Mucosa of descending colon (tissue), 3 donors: ENCODE measurements around the gene CDK5RAP1. TPM values are rescaled to one million over a fixed set of nuclear protein-coding genes. Genes with fewer than 3 reads are reported as not detected.
"Not testable (repeated sequence)": the region's sequence is repeated elsewhere in the genome, so short reads cannot be mapped to it uniquely, and the experiment has no call there.

Experiments
- ATAC-seq: fragments of 200-7000 bp; cut with Tn5 transposase; one replicate; pipeline ENCODE4 v1.9.1; 2020; ENCODE audit warnings: mild to moderate bottlenecking, moderate library complexity
- DNase-seq, 3 donors: peaks; one replicate each; pipeline ENCODE4 v3.0.0-alpha.2; 2020
- H3K36me3 ChIP-seq: fragments of 200-600 bp; one replicate; pipeline ENCODE4 v1.8.0; 2021; ENCODE audit warnings: low read depth, mild to moderate bottlenecking
- H3K4me1 ChIP-seq: fragments of 200-600 bp; one replicate; pipeline ENCODE4 v1.8.0; 2021; ENCODE audit warnings: low read depth, mild to moderate bottlenecking
- H3K4me3 ChIP-seq: fragments of 200-600 bp; one replicate; pipeline ENCODE4 v1.8.0; 2021; ENCODE audit warnings: mild to moderate bottlenecking
- H3K9me3 ChIP-seq: fragments of 200-600 bp; one replicate; pipeline ENCODE4 v1.8.0; 2021; ENCODE audit warnings: mild to moderate bottlenecking
- CTCF ChIP-seq: fragments of 200-600 bp; IDR thresholded peaks from one replicate; pipeline ENCODE4 v1.8.0; 2022; ENCODE audit warnings: antibody characterized with exemption, mild to moderate bottlenecking
- intact Hi-C, 2 donors: fragments of 100-400 bp; cut with DNase I in 1 of 2; cut with micrococcal nuclease in 1 of 2; formaldehyde crosslinking; loops; one replicate each; pipeline versions ENCODE4 v1.11.0 to v1.11.1; 2022; cut with DNase I, micrococcal nuclease
- total RNA-seq, 3 donors: library from RNA; stranded (reverse); fragmentation: NEBNext Ultra II Directional in 2 of 3; extraction: Animal tissue kit (Norgen Biotek cat#: 25700) in 2 of 3; gene quantifications; one replicate each; pipeline versions ENCODE4 v1.2.1 to v1.2.4, GENCODE V29; 2021 to 2023
- donor health status: DM: no; HTN: no; CAD: no; lungs with moderate emphysema.
- donor health status: DM: no; HTN: no; CAD: no.
- donor health status: DM: no; HTN: yes; CAD: no.

Gene CDK5RAP1
- total RNA-seq, 3 donors from 2014 or later = 20.4 to 24.5 (median 23.7) TPM

DNA sequence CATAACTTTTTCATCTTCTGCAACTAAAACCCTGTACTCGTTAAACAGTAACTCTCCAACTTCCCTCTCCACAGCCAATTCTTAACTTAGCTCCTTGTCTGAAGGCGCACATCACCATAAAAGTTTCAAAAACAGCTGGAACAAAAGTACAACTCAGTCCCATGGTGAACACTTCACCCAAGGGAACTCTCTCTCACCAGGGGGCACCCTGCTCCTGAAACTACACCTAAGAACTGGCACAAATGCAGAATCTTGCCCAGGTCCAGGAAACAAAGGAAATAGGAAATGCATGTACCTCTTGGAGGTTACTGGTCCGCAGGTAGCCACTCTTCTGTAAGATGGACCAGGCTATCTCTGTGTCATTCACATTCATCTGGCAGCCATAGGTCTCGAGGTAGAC lies 6.6 kb downstream of the CDK5RAP1 start:
- no peak for TF ChIP-seq CTCF
- H3K4me1 ChIP-seq = peaks cover 5% of the 10 kb centered on the region
- DNase-seq (peak in 1 of 3 donors; percentile 25), ATAC-seq (no peak)
- no peaks in the 10 kb centered on the region for H3K9me3 ChIP-seq
- no peak overlapping the region for H3K4me3 ChIP-seq
- no peaks in the 10 kb centered on the region for H3K36me3 ChIP-seq
- intact Hi-C loops = no loop called here

DNA sequence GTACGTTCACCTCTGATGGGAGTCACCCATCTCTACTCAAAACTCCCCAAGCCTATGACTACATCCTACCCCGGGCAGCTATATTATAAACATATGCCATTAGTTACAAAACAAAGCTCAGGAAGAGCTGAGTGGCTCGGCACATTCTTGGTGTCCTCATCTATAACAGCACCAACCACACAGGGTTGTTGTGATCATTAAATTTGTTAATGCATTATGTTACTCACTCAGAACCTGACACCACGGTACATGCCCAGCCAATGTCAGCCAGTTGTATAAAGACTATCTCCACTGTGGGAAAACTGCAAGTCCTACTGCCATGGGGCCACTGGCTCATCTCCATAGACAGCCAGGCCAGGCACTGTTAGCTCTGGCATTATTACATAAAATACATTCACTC lies 7.7 kb downstream of the CDK5RAP1 start:
- Histone ChIP-seq H3K36me3 (no peaks in the 10 kb centered on the region), H3K9me3 (no peaks in the 10 kb centered on the region), H3K4me1 (no peaks in the 10 kb centered on the region), H3K4me3 (no peak overlapping the region)
- intact Hi-C loops = no loop called here
- ATAC-seq (no peak), DNase-seq (no peak)
- no peak for TF ChIP-seq CTCF

- ATAC-seq = no peak
- TF ChIP-seq CTCF = no peak
- no peak for DNase-seq
- intact Hi-C loops = no loop called here
- no peaks in the 10 kb centered on the region for H3K9me3 ChIP-seq
- no peak overlapping the region for H3K4me3 ChIP-seq
- no peaks in the 10 kb centered on the region for H3K4me1 ChIP-seq
- H3K36me3 ChIP-seq = no peaks in the 10 kb centered on the region
These were observed 9.4 kb downstream of the CDK5RAP1 start for GRCh38 chr20:33391722-33392415.

- intact Hi-C loops, H3K4me1 ChIP-seq, H3K9me3 ChIP-seq, ATAC-seq, DNase-seq, H3K4me3 ChIP-seq, H3K36me3 ChIP-seq: not testable (repeated sequence)
These were observed 12.0 kb downstream of the CDK5RAP1 start for GRCh38 chr20:33389326-33389725.

- H3K9me3 ChIP-seq = no peaks in the 10 kb centered on the region
- no peak overlapping the region for H3K4me3 ChIP-seq
- H3K36me3 ChIP-seq = no peaks in the 10 kb centered on the region
- intact Hi-C loops = no loop called here
- no peak for TF ChIP-seq CTCF
- DNase-seq = no peak
- H3K4me1 ChIP-seq = no peaks in the 10 kb centered on the region
- no peak for ATAC-seq
These were observed 13.1 kb downstream of the CDK5RAP1 start for GRCh38 chr20:33388268-33388667.

- H3K36me3 ChIP-seq = no peaks in the 10 kb centered on the region
- no peaks in the 10 kb centered on the region for H3K9me3 ChIP-seq
- no peaks in the 10 kb centered on the region for H3K4me1 ChIP-seq
- TF ChIP-seq CTCF = no peak
- no peak overlapping the region for H3K4me3 ChIP-seq
- DNase-seq = no peak
- ATAC-seq = no peak
- intact Hi-C loops = no loop called here
These were observed 14.1 kb downstream of the CDK5RAP1 start for GRCh38 chr20:33387177-33387576.
